Hematopoietic multipotent progenitor cell treated with erythropoietin and hydrocortisone succinate and interleukin-3 and kit ligand, for 4 days (in vitro differentiated cells): ENCODE data around the gene PKD1.
"Not testable (repeated sequence)": the region's sequence is repeated elsewhere in the genome, so short reads cannot be mapped to it uniquely, and the experiment has no call there.

Source experiments
- DNase-seq: peaks from one replicate; pipeline ENCODE4 v3.0.0-alpha.2; 2015

Gene PKD1

GRCh38 chr16:2122934-2123683, 12.6 kb downstream of the PKD1 start:
- DNase-seq = not testable (repeated sequence)

- no peak for DNase-seq
Observed at GRCh38 chr16:2122429-2122828, 13.3 kb downstream of the PKD1 start.

- DNase-seq = no peak
Observed at GRCh38 chr16:2121853-2122252, 13.8 kb downstream of the PKD1 start.

- peak; percentile 69 for DNase-seq
Observed at GRCh38 chr16:2121325-2121724, 14.4 kb downstream of the PKD1 start.

GRCh38 chr16:2117960-2118722, 17.6 kb downstream of the PKD1 start:
- not testable (repeated sequence) for DNase-seq

GRCh38 chr16:2117341-2117740, 18.4 kb downstream of the PKD1 start:
- DNase-seq = not testable (repeated sequence)

- not testable (repeated sequence) for DNase-seq
Observed at GRCh38 chr16:2116428-2116827, 19.3 kb downstream of the PKD1 start.

GRCh38 chr16:2115591-2115973, 20.1 kb downstream of the PKD1 start:
- no peak for DNase-seq

GRCh38 chr16:2114885-2115590, 20.7 kb downstream of the PKD1 start:
- DNase-seq = not testable (repeated sequence)

- not testable (repeated sequence) for DNase-seq
Observed at GRCh38 chr16:2114225-2114624, 21.5 kb downstream of the PKD1 start.

GRCh38 chr16:2112539-2113106, 23.1 kb downstream of the PKD1 start:
- DNase-seq = not testable (repeated sequence)

GRCh38 chr16:2111412-2112335, 24.0 kb downstream of the PKD1 start:
- not testable (repeated sequence) for DNase-seq

GRCh38 chr16:2111009-2111353, 24.7 kb downstream of the PKD1 start:
- DNase-seq = not testable (repeated sequence)

- DNase-seq = not testable (repeated sequence)
Observed at GRCh38 chr16:2110332-2111008, 25.2 kb downstream of the PKD1 start.

GRCh38 chr16:2109872-2110271, 25.8 kb downstream of the PKD1 start:
- not testable (repeated sequence) for DNase-seq

- DNase-seq = not testable (repeated sequence)
Observed at GRCh38 chr16:2109271-2109580, 26.5 kb downstream of the PKD1 start.

- DNase-seq = not testable (repeated sequence)
Observed at GRCh38 chr16:2108446-2109270, 27.0 kb downstream of the PKD1 start.

GRCh38 chr16:2107791-2108125, 27.9 kb downstream of the PKD1 start:
- not testable (repeated sequence) for DNase-seq

- not testable (repeated sequence) for DNase-seq
Observed at GRCh38 chr16:2107121-2107790, 28.4 kb downstream of the PKD1 start.

- not testable (repeated sequence) for DNase-seq
Observed at GRCh38 chr16:2106211-2106610, 29.5 kb downstream of the PKD1 start.
